HL-60 (cell line): ENCODE data around the gene KCNH5.

Experiments
- DNase-seq, 2 experiments: peaks; one replicate each; pipeline ENCODE4 v3.0.0-alpha.2; 2010 to 2020; ENCODE audit warnings: low read depth in 1 of 2, low spot score in 1 of 2
- H3K27ac ChIP-seq: fragments of 250-450 bp; sonication (Bioruptor Pico); replicated peaks from 2 replicates; pipeline ENCODE4 v1.5.1; 2020; ENCODE audit warnings: mild to moderate bottlenecking, moderate library complexity
- H3K27me3 ChIP-seq: fragments of 250-450 bp; sonication (Bioruptor Pico); 2 replicates; pipeline ENCODE4 v1.5.1; 2021; ENCODE audit warnings: mild to moderate bottlenecking, moderate library complexity; ENCODE audit not compliant: insufficient read depth, poor library complexity, severe bottlenecking
- H3K4me3 ChIP-seq: replicated peaks from 2 replicates; pipeline ENCODE4 v1.5.1; 2011; ENCODE audit warnings: mild to moderate bottlenecking, control low read depth, low read length; ENCODE audit not compliant: insufficient read depth
- CTCF ChIP-seq: IDR thresholded peaks from one replicate; pipeline ENCODE4 v1.5.1; 2011; ENCODE audit warnings: low read length, control low read depth, inconsistent platforms; ENCODE audit not compliant: insufficient read depth
- GABPA ChIP-seq: IDR thresholded peaks from 2 replicates; pipeline ENCODE4 v1.6.1; 2012; ENCODE audit warnings: low read depth
- POLR2AphosphoS5 ChIP-seq: IDR thresholded peaks from 2 replicates; pipeline ENCODE4 v1.6.1; 2012; ENCODE audit warnings: low read depth
- SPI1 ChIP-seq: IDR thresholded peaks from 2 replicates; pipeline ENCODE4 v1.6.1; 2012; ENCODE audit warnings: low read depth, mild to moderate bottlenecking, borderline replicate concordance
- TF ChIP-seq, protein P1 (sequence below): IDR thresholded peaks from 2 replicates; pipeline ENCODE4 v1.6.1; 2012; ENCODE audit warnings: low read depth; ENCODE audit not compliant: insufficient replicate concordance

KCNH5 gene

GRCh38 chr14:62957562-62957961 lies 87.7 kb downstream of the KCNH5 start:
- H3K27ac ChIP-seq: no peak overlapping the region
- DNase-seq: no peak

GRCh38 chr14:62956413-62956812 lies 88.8 kb downstream of the KCNH5 start:
- H3K27ac ChIP-seq: no peak overlapping the region
- TF ChIP-seq CTCF (no peak), POLR2AphosphoS5 (no peak), GABPA (no peak), SPI1 (no peak)
- TF ChIP-seq, protein P1, sequence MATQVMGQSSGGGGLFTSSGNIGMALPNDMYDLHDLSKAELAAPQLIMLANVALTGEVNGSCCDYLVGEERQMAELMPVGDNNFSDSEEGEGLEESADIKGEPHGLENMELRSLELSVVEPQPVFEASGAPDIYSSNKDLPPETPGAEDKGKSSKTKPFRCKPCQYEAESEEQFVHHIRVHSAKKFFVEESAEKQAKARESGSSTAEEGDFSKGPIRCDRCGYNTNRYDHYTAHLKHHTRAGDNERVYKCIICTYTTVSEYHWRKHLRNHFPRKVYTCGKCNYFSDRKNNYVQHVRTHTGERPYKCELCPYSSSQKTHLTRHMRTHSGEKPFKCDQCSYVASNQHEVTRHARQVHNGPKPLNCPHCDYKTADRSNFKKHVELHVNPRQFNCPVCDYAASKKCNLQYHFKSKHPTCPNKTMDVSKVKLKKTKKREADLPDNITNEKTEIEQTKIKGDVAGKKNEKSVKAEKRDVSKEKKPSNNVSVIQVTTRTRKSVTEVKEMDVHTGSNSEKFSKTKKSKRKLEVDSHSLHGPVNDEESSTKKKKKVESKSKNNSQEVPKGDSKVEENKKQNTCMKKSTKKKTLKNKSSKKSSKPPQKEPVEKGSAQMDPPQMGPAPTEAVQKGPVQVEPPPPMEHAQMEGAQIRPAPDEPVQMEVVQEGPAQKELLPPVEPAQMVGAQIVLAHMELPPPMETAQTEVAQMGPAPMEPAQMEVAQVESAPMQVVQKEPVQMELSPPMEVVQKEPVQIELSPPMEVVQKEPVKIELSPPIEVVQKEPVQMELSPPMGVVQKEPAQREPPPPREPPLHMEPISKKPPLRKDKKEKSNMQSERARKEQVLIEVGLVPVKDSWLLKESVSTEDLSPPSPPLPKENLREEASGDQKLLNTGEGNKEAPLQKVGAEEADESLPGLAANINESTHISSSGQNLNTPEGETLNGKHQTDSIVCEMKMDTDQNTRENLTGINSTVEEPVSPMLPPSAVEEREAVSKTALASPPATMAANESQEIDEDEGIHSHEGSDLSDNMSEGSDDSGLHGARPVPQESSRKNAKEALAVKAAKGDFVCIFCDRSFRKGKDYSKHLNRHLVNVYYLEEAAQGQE: no peak
- H3K27me3 ChIP-seq: no peaks in the 10 kb centered on the region
- no peak overlapping the region for H3K4me3 ChIP-seq
- DNase-seq: no peak

More at GRCh38 chr14:62957562-62957961, 87.7 kb downstream of the KCNH5 start:
- TF ChIP-seq CTCF: no peak
- no peak for TF ChIP-seq POLR2AphosphoS5
- TF ChIP-seq SPI1: no peak
- TF ChIP-seq GABPA: no peak
- TF ChIP-seq, protein P1: no peak
- no peak overlapping the region for H3K4me3 ChIP-seq
- no peaks in the 10 kb centered on the region for H3K27me3 ChIP-seq

- DNase-seq: no peak
- no peaks in the 10 kb centered on the region for H3K27me3 ChIP-seq
- TF ChIP-seq CTCF (no peak), POLR2AphosphoS5 (no peak), GABPA (no peak)
- TF ChIP-seq, protein P1: no peak
- no peak overlapping the region for H3K4me3 ChIP-seq
- H3K27ac ChIP-seq: no peak overlapping the region
Measured at GRCh38 chr14:62954165-62954564, 91.1 kb downstream of the KCNH5 start.
